ENCODE results near the gene CCT6B. TPM values are rescaled to one million over a fixed set of nuclear protein-coding genes. Genes with fewer than 3 reads are reported as not detected.

Gene CCT6B
- total RNA-seq, 1 donor from 2014 or later, result 3.2 TPM

DNA sequence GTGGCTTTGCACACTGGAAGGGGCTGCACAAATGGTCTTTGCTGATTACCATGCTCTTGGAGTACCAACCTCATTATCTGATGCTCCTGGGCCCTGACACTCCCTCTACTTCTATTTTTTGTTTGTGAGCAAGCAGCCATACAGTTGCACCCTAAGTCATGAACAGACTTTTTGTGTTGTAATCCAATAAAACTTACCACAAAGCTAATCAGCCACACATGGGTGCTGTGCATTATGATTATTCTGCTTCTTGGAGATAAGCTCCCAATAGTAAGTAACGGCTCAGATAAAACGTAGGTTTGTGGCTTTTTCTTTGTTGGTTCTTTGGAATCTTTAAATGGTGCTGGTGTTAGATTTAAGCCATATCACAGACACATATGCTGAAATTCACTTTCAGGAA, 76.2 kb downstream of the CCT6B start:
- no peak for DNase-seq

DNA sequence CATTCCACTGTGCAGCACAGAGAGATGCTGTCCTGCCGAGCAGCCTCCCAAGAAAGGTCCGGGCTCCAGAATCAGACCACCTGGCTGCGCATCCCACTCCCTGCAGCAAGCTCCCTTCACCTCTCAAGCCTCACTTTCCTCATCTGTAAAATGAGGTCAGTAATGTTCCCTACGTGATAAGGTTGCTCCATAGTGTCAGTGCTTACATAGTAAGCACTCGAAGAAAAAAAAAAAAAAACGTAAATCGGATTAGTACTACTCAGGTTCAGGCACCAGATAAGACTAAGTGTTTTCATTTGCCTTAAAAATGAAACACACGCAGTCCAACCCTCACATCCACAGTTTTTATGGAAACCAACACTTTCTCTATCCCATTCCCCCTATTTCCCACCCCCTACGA, 76.7 kb downstream of the CCT6B start:
- no peak for DNase-seq

DNA sequence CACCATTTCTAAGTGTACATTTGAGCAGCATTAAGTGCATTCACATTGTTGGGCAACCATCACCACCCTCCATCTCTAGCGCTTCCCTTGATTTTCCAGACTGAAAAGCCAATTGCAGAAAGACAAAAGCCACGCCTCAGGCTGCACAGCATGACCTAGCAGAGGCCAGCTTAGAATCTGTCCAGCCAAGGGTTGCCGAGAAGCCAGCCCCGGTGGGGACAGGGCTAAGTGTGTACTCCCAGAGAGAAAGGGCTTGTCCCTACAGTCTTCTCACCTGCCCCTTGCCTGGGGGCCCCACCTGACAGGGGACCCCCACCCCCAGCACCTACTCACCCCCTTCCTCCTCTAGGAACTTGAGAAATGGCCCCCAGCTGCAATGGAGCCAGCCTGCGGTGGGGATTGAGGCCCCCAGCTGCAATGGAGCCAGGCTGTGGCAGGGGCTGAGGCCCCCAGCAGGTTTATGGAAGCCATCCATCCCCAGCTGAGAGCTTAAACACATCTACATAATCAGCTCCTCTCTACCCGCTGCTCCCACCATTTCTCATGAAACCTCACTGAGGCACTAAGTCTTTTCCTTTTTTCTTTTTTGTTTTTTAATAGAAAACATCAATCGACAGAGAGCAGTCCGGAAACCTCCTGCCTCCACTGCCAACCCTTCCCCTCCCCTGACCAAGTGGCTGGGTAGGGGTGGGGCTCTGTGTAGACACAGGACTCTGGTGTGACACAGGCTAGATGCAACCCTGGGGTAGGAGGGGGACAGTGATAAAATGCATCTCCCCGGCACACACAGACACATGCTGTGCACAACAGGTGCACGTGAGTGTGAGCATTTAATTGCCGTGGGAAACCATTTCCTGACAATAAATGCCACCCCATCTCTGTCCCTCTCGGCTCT, 77.9 kb downstream of the CCT6B start:
- DNase-seq, result no peak

DNA sequence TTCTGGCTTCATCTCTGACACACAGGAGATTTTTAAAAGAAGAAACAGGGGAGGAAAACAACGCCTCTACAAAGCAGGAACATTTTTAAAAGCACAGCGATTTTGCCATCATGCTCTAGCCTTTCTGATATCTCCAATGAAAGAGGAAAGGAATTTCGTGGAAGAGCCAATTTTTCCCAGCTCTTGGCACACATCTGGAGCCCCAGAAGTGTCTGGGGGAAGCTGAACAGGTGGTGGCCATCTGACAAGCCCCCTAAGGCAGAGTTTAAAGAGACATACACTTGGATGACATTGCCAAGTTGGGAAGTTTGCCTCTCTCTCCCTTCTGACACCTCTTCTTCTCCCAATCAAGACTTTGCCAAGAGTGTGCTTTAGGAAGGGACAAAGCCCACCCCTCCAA, 82.1 kb downstream of the CCT6B start:
- peak; percentile 57 for DNase-seq

Other genes starting within 250 kb of the CCT6B start
- gene ZNF830, start 80 bp upstream of the CCT6B start, total RNA-seq, result 12.7 TPM
- 40.7 TPM for gene LIG3, start 19.1 kb upstream of the CCT6B start, total RNA-seq
- 6.5 TPM for gene RFFL, start 102.2 kb upstream of the CCT6B start, total RNA-seq
- 4.9 TPM for gene RAD51D, start 158.4 kb upstream of the CCT6B start, total RNA-seq
- not detected for gene FNDC8, start 160.2 kb upstream of the CCT6B start, total RNA-seq
- gene NLE1, start 180.8 kb upstream of the CCT6B start, total RNA-seq, result 11.3 TPM
- gene UNC45B, start 186.4 kb upstream of the CCT6B start, total RNA-seq, result 13.3 TPM
- gene SLC35G3, start 232.9 kb upstream of the CCT6B start, total RNA-seq, result not detected

All from skin of body (tissue), 2 donors.